HG02763 (cell line): Measurements from ENCODE around the gene LDLRAD2.
"Not testable (repeated sequence)": the region's sequence is repeated elsewhere in the genome, so short reads cannot be mapped to it uniquely, and the experiment has no call there.

Experiments used
- ATAC-seq: cut with Tn5 transposase; IDR thresholded peaks from one replicate; pipeline ENCODE4 v1.9.1; 2021; ENCODE audit warnings: mild to moderate bottlenecking, moderate library complexity; ENCODE audit not compliant: unreplicated experiment

LDLRAD2 gene

GRCh38 chr1:21823206-21823979 is 11.3 kb downstream of the LDLRAD2 start:
- ATAC-seq, result no peak

- ATAC-seq, result no peak
Measured at GRCh38 chr1:21823980-21824702, 12.1 kb downstream of the LDLRAD2 start.

- ATAC-seq, result no peak
Measured at GRCh38 chr1:21824926-21825325, 12.9 kb downstream of the LDLRAD2 start.

GRCh38 chr1:21825393-21825792 is 13.3 kb downstream of the LDLRAD2 start:
- ATAC-seq, result no peak

- ATAC-seq, result not testable (repeated sequence)
Measured at GRCh38 chr1:21826694-21827093, 14.6 kb downstream of the LDLRAD2 start.

GRCh38 chr1:21827141-21827679 is 15.1 kb downstream of the LDLRAD2 start:
- no peak for ATAC-seq

GRCh38 chr1:21828075-21828474 is 16.0 kb downstream of the LDLRAD2 start:
- no peak for ATAC-seq

- no peak for ATAC-seq
Measured at GRCh38 chr1:21828506-21829210, 16.6 kb downstream of the LDLRAD2 start.

GRCh38 chr1:21829294-21829693 is 17.2 kb downstream of the LDLRAD2 start:
- no peak for ATAC-seq

- ATAC-seq, result no peak
Measured at GRCh38 chr1:21830792-21831453, 18.9 kb downstream of the LDLRAD2 start.

GRCh38 chr1:21831454-21831970 is 19.4 kb downstream of the LDLRAD2 start:
- no peak for ATAC-seq

GRCh38 chr1:21833392-21833976 is 21.4 kb downstream of the LDLRAD2 start:
- ATAC-seq, result no peak

- no peak for ATAC-seq
Measured at GRCh38 chr1:21834094-21834493, 22.0 kb downstream of the LDLRAD2 start.

GRCh38 chr1:21834666-21835065 is 22.6 kb downstream of the LDLRAD2 start:
- ATAC-seq, result no peak

GRCh38 chr1:21836010-21836409 is 23.9 kb downstream of the LDLRAD2 start:
- ATAC-seq, result no peak

- no peak for ATAC-seq
Measured at GRCh38 chr1:21836729-21837128, 24.7 kb downstream of the LDLRAD2 start.

- no peak for ATAC-seq
Measured at GRCh38 chr1:21837476-21837875, 25.4 kb downstream of the LDLRAD2 start.

- no peak for ATAC-seq
Measured at GRCh38 chr1:21838359-21839157, 26.5 kb downstream of the LDLRAD2 start.

- no peak for ATAC-seq
Measured at GRCh38 chr1:21839337-21840037, 27.4 kb downstream of the LDLRAD2 start.
